K562 (cell line): ENCODE results near the gene GFRA1. TPM values are rescaled to one million over a fixed set of nuclear protein-coding genes. Genes with fewer than 3 reads are reported as not detected.

Experiments
- ATAC-seq: fragments of 200-7000 bp; cut with Tn5 transposase; 3 replicates; pipeline ENCODE4 v1.9.1; 2020; ENCODE audit warnings: moderate library complexity
- BruUV-seq: library from RNA; stranded (reverse); fragments of 400-500 nt; replicated peaks from 2 replicates; lab custom pipeline; 2021; lab: Mats Ljungman, UMichigan
- CTCF ChIA-PET: fragments of 300-600 bp; formaldehyde crosslinking; extraction: SDS; loops from one replicate; lab custom pipeline; 2021; ENCODE audit warnings: low intra/inter-chr PET ratio; lab: Yijun Ruan, JAX
- POLR2A ChIA-PET: fragments of 300-600, 350-650 bp; sonication (Branson Sonifier 250); formaldehyde crosslinking; extraction: SDS; loops from one replicate; lab custom pipeline; 2021; ENCODE audit warnings: antibody characterized with exemption, inconsistent platforms; lab: Yijun Ruan, JAX
- DNase-seq, 4 experiments: peaks; one replicate each; pipeline versions ENCODE4 v3.0.0 to v3.0.0-alpha.2; 2011 to 2018; ENCODE audit warnings: low spot score in 3 of 4, mixed read lengths in 3 of 4; ENCODE audit errors: extremely low read depth in 1 of 4
- FAIRE-seq: peaks from 2 replicates; lab custom pipeline; 2011; peaks lifted over from hg19 to GRCh38; lab: Jason Lieb, UNC
- H2AFZ ChIP-seq: 2 replicates; pipeline ENCODE4 v1.6.0; 2011; ENCODE audit warnings: low read depth, low read length, control low read depth, inconsistent platforms
- H3K27ac ChIP-seq: fragments of 200-600 bp; 3 replicates; pipeline ENCODE4 v1.8.0; 2011; ENCODE audit warnings: low read depth, mild to moderate bottlenecking, control low read depth, inconsistent platforms, low read length, moderate library complexity, mixed read lengths; ENCODE audit errors: extremely low read depth
- H3K27me3 ChIP-seq, 2 experiments: fragments of 300-600 bp in 1 of 2; 2 replicates in 1 of 2; 3 replicates in 1 of 2; pipeline versions ENCODE4 v1.6.0 to v1.8.0; 2011; ENCODE audit warnings: inconsistent platforms in 2 of 2, low read length in 2 of 2, mild to moderate bottlenecking in 1 of 2, mixed read lengths in 1 of 2, moderate library complexity in 1 of 2; ENCODE audit not compliant: control insufficient read depth in 2 of 2, insufficient read depth in 2 of 2
- H3K36me3 ChIP-seq: fragments of 300-600 bp; 3 replicates; pipeline ENCODE4 v1.8.0; 2011; ENCODE audit warnings: mild to moderate bottlenecking, low read length, inconsistent platforms; ENCODE audit not compliant: control insufficient read depth, insufficient read depth
- H3K4me1 ChIP-seq, 2 experiments: fragments of 200-600 bp in 1 of 2; replicated peaks in 1 of 2; 2 replicates in 1 of 2; 3 replicates in 1 of 2; pipeline versions ENCODE4 v1.5.1 to v1.8.0; 2011; ENCODE audit warnings: inconsistent platforms in 2 of 2, low read length in 2 of 2, mild to moderate bottlenecking in 1 of 2, mixed read lengths in 1 of 2, moderate library complexity in 1 of 2; ENCODE audit not compliant: control insufficient read depth in 2 of 2, insufficient read depth in 2 of 2
- H3K4me2 ChIP-seq: 2 replicates; pipeline ENCODE4 v1.6.1; 2011; ENCODE audit warnings: low read length, control low read depth, inconsistent platforms, mixed read lengths; ENCODE audit not compliant: insufficient read depth
- H3K4me3 ChIP-seq: fragments of 200-600 bp; sonication (generic), shearing (Covaris generic); 2 replicates; pipeline ENCODE4 v1.5.1; 2016; ENCODE audit warnings: control low read depth, inconsistent platforms
- H3K79me2 ChIP-seq: fragments of 200-600 bp; 3 replicates; pipeline ENCODE4 v1.8.0; 2011; ENCODE audit warnings: low read length, inconsistent platforms; ENCODE audit not compliant: control insufficient read depth, insufficient read depth
- H3K9ac ChIP-seq, 2 experiments: 2 replicates each; pipeline versions ENCODE4 v1.6.0 to v1.6.1; 2011; ENCODE audit warnings: low read depth in 2 of 2, low read length in 2 of 2, control low read depth in 1 of 2, inconsistent platforms in 1 of 2, mild to moderate bottlenecking in 1 of 2, mixed read lengths in 1 of 2; ENCODE audit not compliant: insufficient read depth in 1 of 2
- H3K9me1 ChIP-seq: one replicate; pipeline ENCODE4 v1.6.0; 2011; ENCODE audit warnings: inconsistent platforms, mild to moderate bottlenecking, low read length, moderate library complexity; ENCODE audit not compliant: control insufficient read depth, insufficient read depth
- H3K9me3 ChIP-seq: replicated peaks from 2 replicates; pipeline ENCODE4 v1.5.1; 2011; ENCODE audit warnings: low read depth, low read length, inconsistent platforms; ENCODE audit not compliant: control insufficient read depth, insufficient read depth
- H4K20me1 ChIP-seq: replicated peaks from 2 replicates; pipeline ENCODE4 v1.6.1; 2011; ENCODE audit warnings: low read length, inconsistent platforms, mixed read lengths; ENCODE audit not compliant: control insufficient read depth, insufficient read depth
- BDP1 ChIP-seq: IDR thresholded peaks from 3 replicates; pipeline ENCODE4 v1.6.1; 2011; ENCODE audit not compliant: insufficient read length, insufficient read depth
- NR1H2 ChIP-seq: sonication (generic); formaldehyde crosslinking; IDR thresholded peaks from 2 replicates; pipeline ENCODE4 v1.4.0; 2020; ENCODE audit warnings: mild to moderate bottlenecking, missing genetic modification reagents
- PATZ1 ChIP-seq: fragments of 250-450 bp; sonication (Bioruptor Pico); IDR thresholded peaks from 2 replicates; pipeline ENCODE4 v1.5.0; 2020; ENCODE audit warnings: mild to moderate bottlenecking, borderline replicate concordance
- PTRF ChIP-seq: fragments of 450-650 bp; IDR thresholded peaks from 2 replicates; pipeline ENCODE4 v1.6.1; 2016; ENCODE audit warnings: mild to moderate bottlenecking, missing genetic modification characterization, missing compliant biosample characterization
- RAD51 ChIP-seq: fragments of 450-650 bp; IDR thresholded peaks from 2 replicates; pipeline ENCODE4 v1.7.1; 2016; ENCODE audit warnings: low read depth, mild to moderate bottlenecking, borderline replicate concordance
- RFX1 ChIP-seq: fragments of 450-650 bp; IDR thresholded peaks from 2 replicates; pipeline ENCODE4 v1.6.1; 2016; ENCODE audit warnings: mild to moderate bottlenecking, moderate library complexity
- RUNX1 ChIP-seq: sonication (generic); IDR thresholded peaks from 2 replicates; pipeline ENCODE4 v1.6.1; 2016; ENCODE audit warnings: antibody characterized with exemption, low read depth
- SAFB ChIP-seq: fragments of 200-400 bp; formaldehyde crosslinking; IDR thresholded peaks from 2 replicates; pipeline ENCODE4 v1.6.1; 2017; ENCODE audit warnings: low read depth, low read length, borderline replicate concordance
- SFPQ ChIP-seq: fragments of 200-400 bp; formaldehyde crosslinking; IDR thresholded peaks from 2 replicates; pipeline ENCODE4 v1.6.1; 2017; ENCODE audit warnings: mild to moderate bottlenecking, low read depth, low read length, moderate library complexity
- ZNF184 ChIP-seq: sonication (generic); formaldehyde crosslinking; IDR thresholded peaks from 2 replicates; pipeline ENCODE4 v1.5.0; 2020; ENCODE audit warnings: missing genetic modification reagents
- ZNF316 ChIP-seq: fragments of 450-650 bp; IDR thresholded peaks from 2 replicates; pipeline ENCODE4 v1.6.1; 2016
- ZNF644 ChIP-seq: fragments of 200-800 bp; sonication (Bioruptor generic); IDR thresholded peaks from 2 replicates; pipeline ENCODE4 v1.6.1; 2016; ENCODE audit warnings: low read depth, missing genetic modification characterization, missing compliant biosample characterization
- WGBS: fragments of 100-300 bp; shearing (Covaris generic); methylation state at CpG from one replicate; pipeline ENCODE4 v1.1.6; 2016; ENCODE audit warnings: low coverage, mixed read lengths; ENCODE audit not compliant: insufficient coverage; ENCODE audit errors: missing lambda C conversion rate; 5-methylcytosine and 5-hydroxymethylcytosine counted together
- in situ Hi-C: fragments of 300-500 bp; cut with MboI; formaldehyde crosslinking; loops from 4 replicates; pipeline ENCODE4 v1.15.0; 2018; ENCODE audit warnings: inconsistent platforms, mixed read lengths
- intact Hi-C: fragments of 100-400 bp; cut with micrococcal nuclease; formaldehyde crosslinking; loops from 2 replicates; pipeline ENCODE4 v1.14.2; 2022
- polyA plus RNA-seq, 8 experiments: library from polyadenylated mRNA; depleted of rRNA in 4 of 8; stranded (reverse) in 5 of 8; unstranded in 3 of 8; fragments of >200 nt; fragmentation: Nextera tagmentation in 2 of 8; fragmentation: Illumina TruSeq in 1 of 8; extraction: Ambion mirVana in 2 of 8; extraction: Trizol in 1 of 8; gene quantifications; 2 replicates each; pipeline versions ENCODE4 v1.2.1 to v1.2.3, GENCODE V29; 2011 to 2014; ENCODE audit warnings: inconsistent platforms in 1 of 8, missing spikeins in 1 of 8
- total RNA-seq, 7 experiments: library from RNA; depleted of rRNA in 6 of 7; stranded (reverse); fragments of >200 nt in 6 of 7; fragmentation: Illumina TruSeq in 2 of 7; extraction: Trizol in 2 of 7; gene quantifications; 2 replicates each; pipeline versions ENCODE4 v1.2.1 to v1.2.3, GENCODE V29; 2011 to 2021; ENCODE audit warnings: low replicate concordance in 1 of 7

The GFRA1 gene
- total and polyA plus RNA-seq, 9 of the 15 experiments (the other 6 are each of a cell fraction or from before 2014, with no cell fraction given), result 0.04 TPM; not detected in 8

GRCh38 chr10:116278846-116279245 is 5.8 kb upstream of the GFRA1 start (continued):
- no peak for TF ChIP-seq SFPQ
- no peak for TF ChIP-seq SAFB
- TF ChIP-seq ZNF184, result no peak

GRCh38 chr10:116276981-116277380 is 4.0 kb upstream of the GFRA1 start:
- Histone ChIP-seq H3K4me3 (no peak overlapping the region), H3K9me3 (no peaks in the 10 kb centered on the region), H3K79me2 (no peaks in the 10 kb centered on the region), H3K36me3 (no peaks in the 10 kb centered on the region), H3K9ac (no peak overlapping the region), H3K27ac (no peak overlapping the region), H2AFZ (no peak overlapping the region), H3K4me1 (no peaks in the 10 kb centered on the region; a peak in 1 of 5 replicates), H3K4me2 (no peak overlapping the region), H3K27me3 (peaks cover 0 to 8% of the 10 kb centered on the region in 2 experiments; a peak in 1 of 5 replicates), H4K20me1 (no peaks in the 10 kb centered on the region), H3K9me1 (no peaks in the 10 kb centered on the region)
- ChIA-PET CTCF (no interaction called here), POLR2A (no interaction called here)
- WGBS, result 0% methylated on average over 3 of the region's 3 CpGs
- DNase-seq (no peak), ATAC-seq (no peak), FAIRE-seq (no peak)
- intact Hi-C loops (no loop called here), in situ Hi-C loops (no loop called here)
- BruUV-seq, result no TSS peak
- TF ChIP-seq NR1H2 (no peak), BDP1 (no peak), RFX1 (no peak), PATZ1 (no peak), RAD51 (no peak), RUNX1 (no peak), ZNF644 (no peak), ZNF316 (no peak), SFPQ (no peak), PTRF (tag) (no peak)
